ENCODE measurements around the gene FOXG1. TPM values are rescaled to one million over a fixed set of nuclear protein-coding genes. Genes with fewer than 3 reads are reported as not detected.

FOXG1 gene
- total and polyA plus RNA-seq, 5 experiments from 2014 or later, result not detected

DNA sequence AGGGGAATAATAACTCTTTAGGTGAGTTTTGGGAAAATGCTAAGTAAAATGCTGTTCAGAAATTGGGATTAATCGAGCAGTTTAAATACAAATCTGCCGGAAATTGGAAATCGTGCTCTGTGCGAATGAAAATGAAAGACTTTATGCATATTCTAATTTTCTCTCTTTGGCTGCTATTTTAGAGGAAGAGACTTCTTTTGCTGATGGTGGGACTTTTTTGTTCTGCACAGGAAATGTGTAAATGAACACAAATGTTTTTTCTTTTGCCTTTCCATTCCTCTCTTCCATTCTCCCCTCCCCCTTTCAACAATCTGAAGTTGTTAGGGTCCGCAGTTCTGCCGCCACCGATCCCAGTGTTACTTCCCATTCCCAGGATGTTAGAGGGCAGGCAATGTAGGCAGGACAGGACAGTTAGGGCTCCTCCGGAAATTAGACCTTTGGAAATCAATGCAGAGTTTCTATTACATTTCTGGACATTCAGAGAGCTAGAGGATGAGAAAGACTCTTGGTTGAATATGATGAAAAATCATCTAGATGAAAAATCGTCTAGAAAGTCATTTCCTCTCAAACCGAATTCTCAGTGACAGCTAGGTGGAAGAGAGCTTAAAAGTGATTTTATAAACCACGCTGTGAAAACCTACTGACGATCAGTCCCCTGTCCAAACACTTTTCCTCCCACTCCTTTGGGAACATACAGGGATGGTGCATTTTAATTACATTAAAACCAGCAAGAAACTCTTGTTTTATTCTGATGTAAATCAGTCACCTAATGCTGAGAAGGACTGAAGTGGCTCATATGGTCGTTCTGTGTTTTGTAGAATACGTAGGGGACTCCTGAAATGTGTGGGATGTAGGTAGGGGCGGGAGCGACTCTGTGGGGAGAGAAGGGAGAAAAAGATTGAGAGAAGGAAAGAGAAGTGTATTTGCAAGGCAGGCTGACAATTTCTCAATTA lies 17.8 kb downstream of the FOXG1 start:
- POLR2A ChIA-PET, result no interaction called here
- peaks cover 3 to 22% (median 10%) of the 10 kb centered on the region in 4 donors for H3K4me1 Mint-ChIP-seq
- DNase-seq (no peak), ATAC-seq (no peak)
- H3K36me3 Mint-ChIP-seq, result peaks cover 3 to 48% (median 9%) of the 10 kb centered on the region in 3 donors
- H3K27me3 Mint-ChIP-seq, result peaks cover 37 to 87% (median 61%) of the 10 kb centered on the region in 5 donors
- peak overlapping the region in 5 of 10 donors; percentile 8 to 75 (median 63) for H3K4me3 Mint-ChIP-seq
- H3K9me3 Mint-ChIP-seq, result peaks cover 14 to 60% (median 26%) of the 10 kb centered on the region in 9 donors
- H3K27ac Mint-ChIP-seq, result no peak overlapping the region

GRCh38 chr14:28785096-28785952 lies 18.7 kb downstream of the FOXG1 start:
- peaks cover 12 to 51% (median 24%) of the 10 kb centered on the region in 9 donors for H3K9me3 Mint-ChIP-seq
- DNase-seq, result no peak
- peaks cover 3 to 22% (median 10%) of the 10 kb centered on the region in 4 donors for H3K4me1 Mint-ChIP-seq
- H3K4me3 Mint-ChIP-seq, result peak overlapping the region in 7 of 10 donors; percentile 28 to 75 (median 67)
- POLR2A ChIA-PET, result no interaction called here
- peaks cover 3 to 39% (median 7%) of the 10 kb centered on the region in 3 donors for H3K36me3 Mint-ChIP-seq
- no peak for ATAC-seq
- H3K27ac Mint-ChIP-seq, result peak overlapping the region in 1 of 10 donors; percentile 11
- H3K27me3 Mint-ChIP-seq, result peaks cover 30 to 78% (median 52%) of the 10 kb centered on the region in 5 donors

DNA sequence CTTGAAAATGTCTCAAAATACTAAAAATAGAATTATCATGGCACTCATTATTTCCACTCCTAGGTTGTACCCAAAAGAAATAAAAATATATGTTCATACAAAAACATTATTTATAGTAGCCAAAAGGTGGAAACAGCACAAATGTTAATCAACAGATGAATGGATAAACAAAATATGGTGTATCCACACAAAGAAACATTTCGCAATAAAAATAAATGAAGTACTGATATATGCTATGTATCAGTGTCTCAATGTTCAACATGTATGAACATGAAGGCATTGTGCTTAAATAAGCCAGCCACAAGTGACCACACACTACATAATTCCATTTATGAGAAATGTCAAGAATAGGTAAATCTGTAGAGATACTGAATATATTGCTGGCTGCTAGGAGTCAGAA lies 40.9 kb downstream of the FOXG1 start:
- Mint-ChIP-seq H3K4me3 (no peak overlapping the region), H3K36me3 (peaks cover 0 to 10% (median 0%) of the 10 kb centered on the region in 3 donors), H3K9me3 (peaks cover 8 to 48% (median 25%) of the 10 kb centered on the region in 9 donors), H3K4me1 (no peaks in the 10 kb centered on the region), H3K27me3 (no peaks in the 10 kb centered on the region), H3K27ac (no peak overlapping the region)
- POLR2A ChIA-PET, result no interaction called here
- DNase-seq (no peak), ATAC-seq (no peak)

DNA sequence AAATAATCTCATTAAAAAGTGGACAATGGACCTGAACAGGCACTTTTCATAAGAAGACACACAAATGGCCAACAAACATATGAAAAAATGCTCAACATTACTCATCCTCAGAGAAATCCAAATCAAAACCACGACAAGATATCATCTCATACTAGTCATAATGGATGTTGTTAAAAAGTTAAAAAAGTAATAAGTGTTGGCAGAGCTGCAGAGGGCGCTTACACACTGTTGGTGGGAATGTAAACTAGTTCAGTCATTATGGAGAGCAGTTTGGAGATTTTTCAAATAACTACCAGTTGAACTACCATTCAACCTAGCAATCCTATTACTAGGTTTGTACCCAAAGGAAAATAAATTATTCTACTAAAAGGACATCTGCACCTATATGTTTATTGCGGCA lies 47.2 kb downstream of the FOXG1 start:
- H3K4me3 Mint-ChIP-seq, result no peak overlapping the region

More for the DNA sequence above, 47.2 kb downstream of the FOXG1 start:
- Mint-ChIP-seq H3K4me1 (no peaks in the 10 kb centered on the region), H3K27ac (no peak overlapping the region), H3K9me3 (peaks cover 4 to 19% (median 14%) of the 10 kb centered on the region in 9 donors), H3K27me3 (no peaks in the 10 kb centered on the region), H3K36me3 (peaks cover 0 to 13% (median 0%) of the 10 kb centered on the region in 3 donors)
- POLR2A ChIA-PET, result no interaction called here
- ATAC-seq (no peak), DNase-seq (no peak)
